ENCODE data around the gene GDPD4.

Gene GDPD4, protein sequence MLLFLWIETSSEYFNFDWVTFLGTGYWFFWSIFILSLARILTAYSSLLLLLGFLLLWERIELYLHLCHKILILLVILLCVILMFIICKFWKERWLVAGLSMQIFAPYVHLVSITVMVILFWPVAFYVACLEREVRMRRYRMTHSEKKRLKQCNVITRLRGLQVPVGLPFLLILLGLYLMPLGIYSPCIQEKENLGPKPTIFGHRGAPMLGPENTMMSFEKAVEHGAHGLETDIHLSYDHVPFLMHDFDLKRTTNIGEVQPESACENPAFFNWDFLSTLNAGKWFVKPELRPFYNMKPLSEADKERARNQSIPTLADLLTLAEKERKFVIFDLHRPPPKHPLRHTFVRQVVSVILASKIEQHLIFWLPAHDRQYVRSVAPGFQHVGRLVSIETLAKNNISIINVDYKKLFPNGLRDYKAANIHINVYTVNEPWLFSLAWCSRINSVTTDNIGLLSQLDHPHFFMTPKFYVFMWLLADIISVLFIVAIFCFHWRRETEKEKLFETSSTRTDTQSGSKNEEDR

DNA sequence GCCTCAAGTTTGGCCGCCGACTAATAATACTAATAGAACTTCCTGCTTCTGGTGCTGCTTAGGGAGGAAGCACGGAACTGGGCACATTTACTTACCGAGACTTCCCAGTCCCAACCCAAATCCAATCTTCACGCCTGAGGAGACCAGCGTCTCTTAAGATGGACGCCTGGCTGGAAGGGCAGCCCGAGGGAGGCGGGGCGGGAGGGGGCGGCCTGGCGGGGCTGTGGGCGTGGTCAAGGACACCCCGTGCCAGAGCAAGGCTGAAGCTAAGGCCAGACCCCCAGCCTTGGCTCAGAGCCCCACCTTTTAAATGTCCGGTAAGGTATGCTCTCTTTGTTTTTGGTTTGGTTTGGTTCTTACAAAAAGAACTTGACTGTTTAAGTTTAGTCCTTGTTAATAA lies at the start of gene GDPD4:
TSS of gene GDPD4 (minus strand) at position 177 of the 400 bp plus-strand sequence. CDS start 16,549 bp downstream, outside the sequence.
- Mint-ChIP-seq H3K27me3 (ENCODE audit: low read depth, poor library complexity) (peaks cover 3% of the 10 kb centered on the region), H3K27ac (no peak within 1 kb of the TSS), H3K36me3 (ENCODE audit: low read depth) (no peaks in the 10 kb centered on the region), H3K4me1 (peaks cover 17% of the 10 kb centered on the region), H3K4me3 (no peak within 1 kb of the TSS), H3K9me3 (no peaks in the 10 kb centered on the region)
- TF ChIP-seq, protein P1, sequence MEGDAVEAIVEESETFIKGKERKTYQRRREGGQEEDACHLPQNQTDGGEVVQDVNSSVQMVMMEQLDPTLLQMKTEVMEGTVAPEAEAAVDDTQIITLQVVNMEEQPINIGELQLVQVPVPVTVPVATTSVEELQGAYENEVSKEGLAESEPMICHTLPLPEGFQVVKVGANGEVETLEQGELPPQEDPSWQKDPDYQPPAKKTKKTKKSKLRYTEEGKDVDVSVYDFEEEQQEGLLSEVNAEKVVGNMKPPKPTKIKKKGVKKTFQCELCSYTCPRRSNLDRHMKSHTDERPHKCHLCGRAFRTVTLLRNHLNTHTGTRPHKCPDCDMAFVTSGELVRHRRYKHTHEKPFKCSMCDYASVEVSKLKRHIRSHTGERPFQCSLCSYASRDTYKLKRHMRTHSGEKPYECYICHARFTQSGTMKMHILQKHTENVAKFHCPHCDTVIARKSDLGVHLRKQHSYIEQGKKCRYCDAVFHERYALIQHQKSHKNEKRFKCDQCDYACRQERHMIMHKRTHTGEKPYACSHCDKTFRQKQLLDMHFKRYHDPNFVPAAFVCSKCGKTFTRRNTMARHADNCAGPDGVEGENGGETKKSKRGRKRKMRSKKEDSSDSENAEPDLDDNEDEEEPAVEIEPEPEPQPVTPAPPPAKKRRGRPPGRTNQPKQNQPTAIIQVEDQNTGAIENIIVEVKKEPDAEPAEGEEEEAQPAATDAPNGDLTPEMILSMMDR (IDR thresholded peaks at IDR 0.05): no peak
- DNase-seq: no peak

DNA sequence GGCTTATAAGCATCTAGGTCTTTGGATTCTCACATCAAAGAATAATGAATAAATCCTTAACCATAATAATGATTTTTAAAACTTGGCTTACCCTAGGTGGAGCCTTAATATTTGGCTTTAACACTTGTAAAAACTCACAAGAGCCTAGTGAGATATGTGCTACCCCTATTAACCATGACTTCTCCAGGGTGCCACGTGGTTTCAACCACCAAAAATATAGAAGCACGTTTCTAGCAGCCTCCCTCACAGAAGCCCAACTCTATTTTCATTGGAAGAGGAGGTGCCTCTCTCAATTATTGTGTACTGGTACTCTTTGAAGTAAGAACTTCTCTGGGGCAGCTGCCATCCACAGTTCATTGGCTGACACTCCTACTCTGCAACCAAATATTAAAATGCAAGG lies 46.5 kb upstream of the GDPD4 start:
- TF ChIP-seq, protein P1 (IDR thresholded peaks at IDR 0.05): no peak
- no peak overlapping the region for H3K4me3 Mint-ChIP-seq
- peaks cover 8% of the 10 kb centered on the region for H3K4me1 Mint-ChIP-seq
- H3K36me3 Mint-ChIP-seq (ENCODE audit: low read depth): peaks cover 28% of the 10 kb centered on the region
- no peaks in the 10 kb centered on the region for H3K9me3 Mint-ChIP-seq
- no peak for DNase-seq
- H3K27ac Mint-ChIP-seq: no peak overlapping the region
- H3K27me3 Mint-ChIP-seq (ENCODE audit: low read depth, poor library complexity): no peaks in the 10 kb centered on the region

DNA sequence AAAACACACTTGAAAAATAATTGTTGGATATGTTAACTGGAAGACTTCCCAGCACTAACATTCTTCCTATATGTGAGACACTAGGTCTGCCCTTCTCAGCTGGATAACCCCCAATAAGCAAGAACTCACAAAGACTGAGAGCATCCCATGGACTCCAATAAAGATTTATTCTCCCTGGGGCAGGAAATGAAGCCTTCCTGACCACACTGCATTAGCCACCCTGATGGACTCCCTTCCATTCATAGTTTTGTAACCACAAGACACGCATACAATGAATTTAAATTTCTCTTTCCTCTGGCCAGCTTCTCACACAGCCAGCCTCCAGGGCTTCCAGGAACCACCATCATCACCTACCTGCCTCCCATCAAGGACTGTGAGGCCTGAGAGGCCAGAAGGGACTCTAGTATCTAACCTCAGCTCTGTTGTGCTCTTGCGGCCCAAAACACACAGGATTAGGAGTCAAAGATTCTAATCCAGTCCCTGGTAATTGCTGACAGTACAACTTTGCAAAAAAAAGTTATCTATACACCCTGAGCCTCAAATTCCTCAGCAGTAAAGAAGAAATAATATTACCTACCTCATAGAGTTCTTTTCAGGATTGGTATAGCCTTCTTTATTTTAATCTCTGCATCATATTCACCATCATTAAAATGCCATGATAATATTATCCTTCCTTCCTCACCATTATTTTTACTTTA lies 45.6 kb upstream of the GDPD4 start:
- Mint-ChIP-seq H3K4me3 (no peak overlapping the region), H3K27me3 (ENCODE audit: low read depth, poor library complexity) (no peaks in the 10 kb centered on the region), H3K36me3 (ENCODE audit: low read depth) (peaks cover 35% of the 10 kb centered on the region), H3K27ac (peak overlapping the region; percentile 77), H3K9me3 (no peaks in the 10 kb centered on the region), H3K4me1 (peaks cover 8% of the 10 kb centered on the region)
- TF ChIP-seq, protein P1 (IDR thresholded peaks at IDR 0.05): no peak
- no peak for DNase-seq

DNA sequence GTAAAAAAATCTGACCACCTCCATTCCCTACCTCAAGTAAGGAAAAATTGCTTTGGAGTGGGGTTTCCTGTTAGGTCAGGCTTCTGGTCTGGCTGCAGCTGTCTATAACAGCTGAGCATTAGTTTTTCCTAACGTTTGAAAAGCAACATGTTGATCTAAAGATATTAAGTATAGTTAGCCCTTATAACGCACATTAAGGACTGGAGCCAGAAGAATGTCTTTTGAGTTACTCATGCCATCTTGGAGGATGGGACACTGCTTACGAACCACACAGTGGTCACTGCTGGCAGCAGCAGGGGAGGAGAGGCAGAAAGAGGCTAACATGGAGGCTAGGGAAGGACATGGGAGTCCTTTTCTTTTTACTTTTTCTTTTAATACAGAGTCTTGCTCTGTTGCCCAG lies 44.1 kb upstream of the GDPD4 start:
- Mint-ChIP-seq H3K4me1 (peaks cover 8% of the 10 kb centered on the region), H3K27me3 (ENCODE audit: low read depth, poor library complexity) (no peaks in the 10 kb centered on the region), H3K4me3 (no peak overlapping the region), H3K36me3 (ENCODE audit: low read depth) (peaks cover 48% of the 10 kb centered on the region), H3K9me3 (no peaks in the 10 kb centered on the region), H3K27ac (no peak overlapping the region)
- TF ChIP-seq, protein P1 (IDR thresholded peaks at IDR 0.05): no peak
- DNase-seq: no peak

DNA sequence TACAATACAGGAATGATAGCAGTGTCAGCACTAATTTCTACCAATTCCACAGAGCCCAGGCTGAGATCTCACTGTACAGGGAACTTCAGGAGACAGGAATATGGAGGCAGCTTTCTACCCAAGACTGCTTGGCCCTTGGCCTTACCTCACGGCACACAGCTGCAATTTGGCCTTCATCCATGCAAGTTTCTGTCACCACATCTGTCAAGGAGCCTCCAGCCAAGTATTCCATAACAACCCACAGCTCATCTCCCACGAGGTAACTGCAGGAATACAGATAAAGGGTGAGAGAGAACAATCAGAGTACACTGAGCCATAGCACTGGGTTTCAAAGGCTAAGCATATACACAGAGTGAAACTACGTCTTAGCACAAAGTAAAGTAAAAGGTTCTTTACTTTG lies 39.0 kb upstream of the GDPD4 start:
- Mint-ChIP-seq H3K4me3 (no peak overlapping the region), H3K9me3 (no peaks in the 10 kb centered on the region), H3K27ac (no peak overlapping the region), H3K27me3 (ENCODE audit: low read depth, poor library complexity) (no peaks in the 10 kb centered on the region), H3K36me3 (ENCODE audit: low read depth) (peaks cover 43% of the 10 kb centered on the region), H3K4me1 (no peaks in the 10 kb centered on the region)
- TF ChIP-seq, protein P1 (IDR thresholded peaks at IDR 0.05): no peak
- DNase-seq: no peak

All from nephron progenitor cell (in vitro differentiated cells).